ENCODE data around the gene ATP9A.

Gene ATP9A

DNA sequence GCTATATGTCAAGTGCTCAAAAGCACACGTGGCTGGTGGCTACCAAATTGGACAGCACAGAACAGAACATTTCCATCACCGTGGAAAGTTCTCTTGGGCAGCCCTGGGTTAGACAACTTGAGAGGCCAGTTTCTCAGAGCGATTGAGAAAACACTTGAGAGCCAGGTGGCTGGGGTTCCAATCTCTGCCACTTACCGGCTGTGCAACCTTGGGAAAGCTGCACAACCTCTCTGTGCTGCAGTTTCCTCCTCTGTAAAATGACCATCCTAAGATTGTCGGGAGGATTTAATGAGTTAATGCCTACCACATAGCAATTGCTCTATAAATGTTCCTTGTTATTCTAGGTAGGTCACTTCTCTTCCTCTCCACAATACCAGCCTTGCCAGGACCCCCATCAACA lies 200.6 kb downstream of the ATP9A start:
- DNase-seq: no peak

GRCh38 chr20:51566594-51566993 lies 201.6 kb downstream of the ATP9A start:
- no peak for DNase-seq

GRCh38 chr20:51565298-51566144 lies 202.7 kb downstream of the ATP9A start:
- DNase-seq: no peak

- peak; percentile 33 for DNase-seq
Observed at GRCh38 chr20:51563486-51564332, 204.5 kb downstream of the ATP9A start.

GRCh38 chr20:51563174-51563485 lies 205.1 kb downstream of the ATP9A start:
- no peak for DNase-seq

DNA sequence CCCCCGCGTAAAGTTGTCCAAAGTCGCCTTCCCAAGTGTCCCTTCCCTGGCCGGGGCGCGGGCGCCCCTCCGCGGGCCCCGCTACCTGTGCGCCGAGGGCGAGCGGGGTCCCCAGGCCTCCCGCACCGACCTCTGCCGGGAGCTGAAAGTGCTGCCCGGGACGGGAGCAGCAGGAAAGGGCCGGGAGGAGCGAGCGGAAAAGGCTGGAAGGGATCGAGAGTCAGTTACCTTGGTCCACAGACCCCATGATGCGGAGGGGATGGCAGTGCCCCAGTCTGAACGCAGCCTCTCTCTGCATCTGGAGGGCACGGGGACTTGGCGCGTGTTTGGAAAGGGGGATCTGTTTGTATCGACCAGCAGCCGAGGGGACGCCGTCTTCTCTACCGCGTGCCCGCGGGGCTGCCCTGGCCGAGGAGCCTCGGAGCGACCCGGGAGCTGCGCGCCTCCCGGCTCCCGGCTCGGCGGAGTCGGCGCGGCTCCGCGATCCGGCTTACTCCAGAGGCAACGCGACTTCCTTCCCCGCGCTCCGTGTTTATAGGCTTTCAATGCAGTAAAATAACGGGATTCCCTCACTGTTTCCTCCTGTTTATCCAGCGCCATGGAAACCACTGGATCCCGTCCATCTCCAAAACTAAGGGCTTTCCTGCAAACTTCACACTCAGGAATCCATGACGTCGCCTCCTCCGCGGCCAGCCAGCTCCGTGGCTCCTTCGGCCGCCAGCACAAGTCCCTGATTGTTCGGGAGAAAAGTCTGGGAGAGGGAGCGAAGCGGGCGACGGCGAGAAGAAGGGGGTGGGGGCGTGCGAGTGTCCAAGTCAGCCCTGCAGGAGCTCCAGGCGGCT lies 205.6 kb downstream of the ATP9A start:
- no peak for DNase-seq

DNA sequence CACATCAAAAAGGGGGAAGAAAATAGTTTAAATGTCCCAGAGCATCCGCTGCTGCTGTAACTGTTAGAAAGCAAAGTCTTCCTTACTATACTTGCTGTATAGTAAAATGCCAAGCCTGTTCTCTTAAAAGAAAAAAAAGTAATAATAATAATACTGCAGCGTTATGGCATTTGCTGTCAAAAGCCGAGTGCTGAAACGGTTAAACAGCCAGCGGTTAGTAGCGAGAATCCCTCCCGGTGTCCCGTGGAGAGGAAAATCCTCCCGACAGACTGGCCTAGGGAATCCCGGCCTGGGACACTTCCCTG lies 206.2 kb downstream of the ATP9A start:
- DNase-seq: no peak

- no peak for DNase-seq
Observed at GRCh38 chr20:51560550-51561307, 207.5 kb downstream of the ATP9A start.

GRCh38 chr20:51560042-51560441 lies 208.1 kb downstream of the ATP9A start:
- DNase-seq: no peak

- DNase-seq: no peak
Observed at GRCh38 chr20:51554538-51555165, 213.5 kb downstream of the ATP9A start.

- DNase-seq: no peak
Observed at GRCh38 chr20:51553897-51554486, 214.2 kb downstream of the ATP9A start.

DNA sequence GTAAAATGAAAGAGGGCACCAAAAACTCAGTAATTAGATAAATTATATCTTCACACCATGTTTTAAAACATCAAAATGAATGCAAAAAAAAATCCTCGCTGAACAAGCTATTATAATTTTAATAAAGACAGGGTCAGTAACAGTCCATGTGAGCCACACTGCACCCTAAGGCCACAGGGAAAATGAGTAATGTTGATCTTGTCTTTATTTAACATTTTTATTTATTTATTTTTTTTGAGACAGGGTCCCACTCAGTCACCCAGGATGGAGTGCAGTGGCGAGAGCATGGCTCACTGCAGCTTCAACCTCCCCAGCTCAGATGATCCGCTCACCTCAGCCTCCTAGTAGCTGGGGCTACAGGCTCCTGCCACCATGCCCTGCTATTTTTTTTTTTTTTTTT lies 217.0 kb downstream of the ATP9A start:
- no peak for DNase-seq

- no peak for DNase-seq
Observed at GRCh38 chr20:51549474-51549873, 218.7 kb downstream of the ATP9A start.

DNA sequence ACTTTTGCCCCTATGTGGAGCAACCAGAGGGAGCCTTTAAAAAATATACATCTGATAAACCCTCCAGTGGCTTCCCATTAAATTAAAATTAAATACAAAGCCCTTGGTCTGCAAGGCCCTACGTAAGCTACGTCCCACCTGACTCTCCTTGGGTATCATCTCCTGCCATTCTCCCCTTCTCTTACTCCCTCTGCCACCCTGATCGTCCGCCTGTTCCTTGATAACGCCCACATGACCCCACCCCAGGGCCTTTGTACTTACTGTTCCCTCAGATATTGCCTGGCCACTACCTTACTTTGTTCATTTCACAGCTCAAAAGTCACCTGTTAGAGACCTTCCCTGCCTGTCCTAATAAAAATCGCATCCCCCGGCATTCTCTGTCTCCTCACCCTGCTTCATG lies 220.2 kb downstream of the ATP9A start:
- DNase-seq: no peak

All from stimulated activated CD4-positive, alpha-beta T cell treated with anti-CD3 and anti-CD28 coated beads, Interleukin-12 subunit alpha, Interleukin-12 subunit beta, amount 100 ng/mL, for 4 hours (primary cell).